Stimulated activated CD8-positive, alpha-beta memory T cell treated with anti-CD3 and anti-CD28 coated beads, Interleukin-7, amount 100 ng/mL, for 1 hour (primary cell): ENCODE results near the gene KCNQ4.
A peak's percentile ranks its signal among the peaks of the same experiment; 100 is the strongest.

Experiments used
- DNase-seq, 2 donors: peaks; one replicate each; pipeline ENCODE4 v3.0.0-alpha.2; 2020; ENCODE audit warnings: low read depth in 2 of 2

KCNQ4 gene

GRCh38 chr1:40795811-40796586 is 12.4 kb downstream of the KCNQ4 start:
- DNase-seq, result no peak

- no peak for DNase-seq
Observed at GRCh38 chr1:40796939-40797667, 13.5 kb downstream of the KCNQ4 start.

- no peak for DNase-seq
Observed at GRCh38 chr1:40797668-40798010, 14.1 kb downstream of the KCNQ4 start.

GRCh38 chr1:40798366-40799281 is 15.0 kb downstream of the KCNQ4 start:
- DNase-seq, result no peak

GRCh38 chr1:40799351-40799867 is 15.8 kb downstream of the KCNQ4 start:
- DNase-seq, result no peak

GRCh38 chr1:40801742-40802077 is 18.1 kb downstream of the KCNQ4 start:
- no peak for DNase-seq

- peak; percentile 66 to 77 for DNase-seq
Observed at GRCh38 chr1:40802078-40802741, 18.6 kb downstream of the KCNQ4 start.

- DNase-seq, result no peak
Observed at GRCh38 chr1:40802742-40803113, 19.1 kb downstream of the KCNQ4 start.

GRCh38 chr1:40803447-40803846 is 19.9 kb downstream of the KCNQ4 start:
- no peak for DNase-seq

GRCh38 chr1:40803902-40804301 is 20.3 kb downstream of the KCNQ4 start:
- no peak for DNase-seq

GRCh38 chr1:40806240-40806639 is 22.7 kb downstream of the KCNQ4 start:
- no peak for DNase-seq

- no peak for DNase-seq
Observed at GRCh38 chr1:40806731-40807695, 23.4 kb downstream of the KCNQ4 start.

GRCh38 chr1:40808002-40808401 is 24.4 kb downstream of the KCNQ4 start:
- no peak for DNase-seq

- DNase-seq, result no peak
Observed at GRCh38 chr1:40808444-40808843, 24.9 kb downstream of the KCNQ4 start.

- DNase-seq, result no peak
Observed at GRCh38 chr1:40808909-40809308, 25.3 kb downstream of the KCNQ4 start.

- DNase-seq, result no peak
Observed at GRCh38 chr1:40810927-40811326, 27.3 kb downstream of the KCNQ4 start.

GRCh38 chr1:40815420-40815819 is 31.8 kb downstream of the KCNQ4 start:
- DNase-seq, result no peak

- no peak for DNase-seq
Observed at GRCh38 chr1:40817791-40818263, 34.2 kb downstream of the KCNQ4 start.

GRCh38 chr1:40818264-40818961 is 34.8 kb downstream of the KCNQ4 start:
- DNase-seq, result peak; percentile 58 to 68

- no peak for DNase-seq
Observed at GRCh38 chr1:40819101-40819500, 35.5 kb downstream of the KCNQ4 start.
